ENCODE results near the gene BPNT1. TPM values are rescaled to one million over a fixed set of nuclear protein-coding genes. Genes with fewer than 3 reads are reported as not detected.

BPNT1 gene, protein sequence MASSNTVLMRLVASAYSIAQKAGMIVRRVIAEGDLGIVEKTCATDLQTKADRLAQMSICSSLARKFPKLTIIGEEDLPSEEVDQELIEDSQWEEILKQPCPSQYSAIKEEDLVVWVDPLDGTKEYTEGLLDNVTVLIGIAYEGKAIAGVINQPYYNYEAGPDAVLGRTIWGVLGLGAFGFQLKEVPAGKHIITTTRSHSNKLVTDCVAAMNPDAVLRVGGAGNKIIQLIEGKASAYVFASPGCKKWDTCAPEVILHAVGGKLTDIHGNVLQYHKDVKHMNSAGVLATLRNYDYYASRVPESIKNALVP
- total RNA-seq, result 10 to 100 TPM; 13.6 to 26.1 (median 16.8) TPM
- long read RNA-seq, partial matches to known transcripts, result 0 of 1 reads
- long read RNA-seq, other reads (novel, unspliced or antisense), result 0 of 1 reads

DNA sequence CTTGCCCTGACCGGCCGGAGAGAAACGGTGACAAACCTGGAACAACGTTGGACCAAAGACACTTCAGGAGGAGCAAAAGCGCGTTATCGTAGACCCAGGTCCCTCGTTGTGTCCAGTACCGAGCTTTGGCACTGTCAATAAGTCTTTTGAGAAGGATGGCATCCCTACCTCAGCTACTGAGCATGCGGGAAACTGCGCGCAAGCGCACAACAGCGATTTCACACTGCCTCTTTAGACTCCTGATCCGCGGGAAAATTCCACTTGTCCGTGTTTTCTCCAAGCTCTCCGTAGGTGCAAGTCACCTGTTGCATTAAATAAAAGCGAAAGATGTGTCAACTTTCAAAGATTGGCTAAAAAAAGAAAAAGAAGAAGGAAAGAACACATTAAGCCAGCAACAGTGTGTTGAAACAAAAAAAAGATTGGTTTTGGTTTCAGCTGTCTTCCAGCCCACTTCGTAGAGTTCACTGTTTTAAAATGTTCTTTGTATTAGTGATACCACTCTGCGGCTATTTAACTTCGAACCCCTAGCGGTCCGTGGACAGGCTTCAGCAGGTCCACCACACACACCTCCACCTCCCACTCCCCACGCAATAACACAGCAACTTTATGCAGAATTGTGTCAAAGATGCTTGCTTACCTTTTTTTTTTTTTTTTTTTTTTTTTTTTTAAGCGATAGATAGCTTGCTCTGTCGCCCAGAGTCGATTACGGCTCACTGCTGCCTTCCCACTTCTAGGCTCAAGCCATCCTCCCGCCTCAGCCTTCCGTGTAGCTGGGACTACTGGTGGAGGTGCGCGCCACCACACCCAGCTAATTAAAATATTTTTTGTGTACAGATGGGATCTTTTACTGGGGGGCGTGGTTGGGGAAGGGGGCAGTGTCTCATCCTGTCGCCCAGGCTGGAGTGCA is at the start of gene BPNT1:
TSS of gene BPNT1 (minus strand) at position 139 of the 907 bp plus-strand sequence. CDS start 9,942 bp downstream, outside the sequence.
- ATAC-seq (peak; percentile 84 to 90 (median 86)), DNase-seq (peak; percentile 92 to 97 (median 95))
- TF ChIP-seq, protein P1, sequence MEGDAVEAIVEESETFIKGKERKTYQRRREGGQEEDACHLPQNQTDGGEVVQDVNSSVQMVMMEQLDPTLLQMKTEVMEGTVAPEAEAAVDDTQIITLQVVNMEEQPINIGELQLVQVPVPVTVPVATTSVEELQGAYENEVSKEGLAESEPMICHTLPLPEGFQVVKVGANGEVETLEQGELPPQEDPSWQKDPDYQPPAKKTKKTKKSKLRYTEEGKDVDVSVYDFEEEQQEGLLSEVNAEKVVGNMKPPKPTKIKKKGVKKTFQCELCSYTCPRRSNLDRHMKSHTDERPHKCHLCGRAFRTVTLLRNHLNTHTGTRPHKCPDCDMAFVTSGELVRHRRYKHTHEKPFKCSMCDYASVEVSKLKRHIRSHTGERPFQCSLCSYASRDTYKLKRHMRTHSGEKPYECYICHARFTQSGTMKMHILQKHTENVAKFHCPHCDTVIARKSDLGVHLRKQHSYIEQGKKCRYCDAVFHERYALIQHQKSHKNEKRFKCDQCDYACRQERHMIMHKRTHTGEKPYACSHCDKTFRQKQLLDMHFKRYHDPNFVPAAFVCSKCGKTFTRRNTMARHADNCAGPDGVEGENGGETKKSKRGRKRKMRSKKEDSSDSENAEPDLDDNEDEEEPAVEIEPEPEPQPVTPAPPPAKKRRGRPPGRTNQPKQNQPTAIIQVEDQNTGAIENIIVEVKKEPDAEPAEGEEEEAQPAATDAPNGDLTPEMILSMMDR (IDR thresholded peaks at IDR 0.05), result peak in 1 of 4 donors; percentile 25
- TF ChIP-seq POLR2A (IDR thresholded peaks at IDR 0.05), result peak; percentile 80
- Histone ChIP-seq H3K36me3 (no peaks in the 10 kb centered on the region), H3K27ac (peak within 1 kb of the TSS; percentile 25 to 65 (median 45)), H3K4me3 (peak within 1 kb of the TSS; percentile 39 to 67 (median 53)), H3K27me3 (no peaks in the 10 kb centered on the region), H3K4me1 (peaks cover 0 to 14% (median 7%) of the 10 kb centered on the region in 4 donors), H3K9me3 (no peaks in the 10 kb centered on the region)
- intact Hi-C loops (cut with DNase I), result no loop called here
- 2% methylated on average over 33 of the region's 35 CpGs for WGBS (ENCODE audit: insufficient coverage, low coverage, low lambda C conversion rate, missing lambda C conversion rate)

DNA sequence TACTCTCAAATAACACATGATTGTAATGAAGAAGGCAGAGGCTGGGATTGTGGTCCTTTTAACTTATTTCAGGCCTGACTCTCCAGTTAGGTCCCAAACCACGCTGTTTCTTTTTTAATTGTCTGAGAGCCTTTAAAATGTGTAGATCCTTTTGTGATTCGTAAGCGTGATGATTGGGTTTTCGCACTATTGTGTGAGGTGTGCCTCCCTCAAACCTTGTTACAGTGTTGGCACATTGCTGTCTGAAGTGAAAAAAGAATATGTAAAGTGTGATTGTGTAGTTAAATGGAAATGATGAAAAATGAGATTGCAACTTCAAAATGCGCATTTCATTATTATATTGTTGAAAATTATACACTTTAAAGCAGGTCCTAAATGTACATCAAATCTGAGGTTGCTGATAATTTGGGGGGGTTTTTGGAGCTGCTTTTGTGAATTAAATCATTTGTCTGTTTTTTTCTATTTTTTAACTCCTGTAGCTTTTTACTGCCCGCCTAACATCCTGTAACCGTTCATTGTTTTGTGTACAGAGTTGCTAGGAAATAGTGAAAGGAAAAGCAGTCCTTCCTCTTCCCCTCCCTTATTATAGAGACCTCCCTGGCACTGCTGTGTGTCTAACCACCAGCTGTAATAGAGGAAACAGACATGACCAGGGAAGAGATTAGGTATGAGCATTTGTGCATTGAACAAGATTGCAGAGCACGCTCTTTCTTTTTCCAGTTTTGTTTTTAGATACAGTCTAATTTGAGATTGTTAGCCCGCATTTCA is 47.6 kb upstream of the BPNT1 start:
- TF ChIP-seq POLR2A (IDR thresholded peaks at IDR 0.05), result no peak
- TF ChIP-seq, protein P1 (IDR thresholded peaks at IDR 0.05), result no peak
- peak; percentile 76 to 87 (median 82) for ATAC-seq
- Histone ChIP-seq H3K27me3 (no peaks in the 10 kb centered on the region), H3K9me3 (no peaks in the 10 kb centered on the region), H3K36me3 (peaks cover 0 to 63% (median 14%) of the 10 kb centered on the region in 4 donors), H3K4me1 (no peaks in the 10 kb centered on the region), H3K27ac (peak overlapping the region in 1 of 3 donors; percentile 16), H3K4me3 (no peak overlapping the region)
- whole genome bisulfite sequencing (ENCODE audit: insufficient coverage, low coverage, low lambda C conversion rate, missing lambda C conversion rate), result 74% methylated on average over 9 of the region's 9 CpGs
- intact Hi-C loops (cut with DNase I), result no loop called here
- DNase-seq, result no peak

DNA sequence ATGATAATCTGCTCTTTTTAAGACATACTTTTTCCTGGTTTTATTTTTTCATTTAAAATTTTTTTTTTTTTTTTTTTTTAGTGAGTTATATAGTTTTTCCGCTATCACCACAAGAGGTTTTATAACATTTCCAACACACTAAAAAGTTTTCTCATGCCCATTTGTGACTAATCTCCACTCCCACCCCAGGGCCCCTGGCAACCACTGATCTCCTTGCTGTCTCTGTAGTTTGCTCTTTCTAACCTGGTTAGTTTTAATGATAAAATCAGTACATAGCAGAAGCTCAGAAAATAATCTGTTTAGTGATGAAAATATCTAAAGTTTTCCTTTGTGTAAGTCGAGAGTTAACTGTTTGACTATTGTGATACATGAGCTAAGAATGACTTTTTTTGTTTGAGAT is 46.2 kb upstream of the BPNT1 start:
- WGBS (ENCODE audit: insufficient coverage, low coverage, low lambda C conversion rate, missing lambda C conversion rate), result 94% methylated on average over 2 of the region's 2 CpGs
- H3K4me3 ChIP-seq, result no peak overlapping the region
- H3K4me1 ChIP-seq, result no peaks in the 10 kb centered on the region
- no peak for TF ChIP-seq POLR2A (IDR thresholded peaks at IDR 0.05)
- no peaks in the 10 kb centered on the region for H3K27me3 ChIP-seq
- no peaks in the 10 kb centered on the region for H3K9me3 ChIP-seq
- ATAC-seq (no peak), DNase-seq (no peak)
- H3K27ac ChIP-seq, result no peak overlapping the region
- intact Hi-C loops (cut with DNase I), result no loop called here
- peaks cover 0 to 57% (median 14%) of the 10 kb centered on the region in 4 donors for H3K36me3 ChIP-seq

DNA sequence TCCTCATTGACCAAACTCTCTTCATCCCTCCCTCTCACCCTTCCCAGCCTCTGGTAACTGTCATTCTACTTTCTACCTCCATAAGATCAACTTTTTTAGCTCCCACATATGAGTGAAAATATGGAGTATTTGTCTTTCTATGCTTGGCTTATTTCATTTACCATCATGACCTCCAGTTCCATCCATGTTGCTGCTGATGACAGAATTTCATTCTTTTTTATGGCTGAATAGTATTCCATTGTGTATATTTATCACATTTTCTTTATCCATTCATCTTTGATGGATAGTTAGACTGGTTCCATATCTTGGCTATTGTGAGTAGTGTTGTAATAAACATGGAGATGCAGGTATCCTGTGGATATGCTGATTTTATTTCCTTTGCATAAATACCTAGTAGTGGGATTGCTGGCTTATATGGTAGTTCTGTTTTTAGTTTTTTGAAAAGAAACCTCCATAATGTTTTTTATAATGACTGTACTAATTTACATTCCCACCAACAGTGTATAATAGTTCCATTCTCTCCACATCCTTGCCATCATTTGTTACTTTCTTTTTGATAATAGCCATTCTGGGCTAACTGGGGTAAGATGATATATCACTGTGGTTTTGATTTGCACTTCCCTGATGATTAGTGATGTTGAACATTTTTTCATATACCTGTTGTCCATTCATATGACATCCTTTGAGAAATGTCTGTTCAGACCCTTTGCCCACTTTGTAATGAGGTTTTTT is 40.1 kb upstream of the BPNT1 start:
- Histone ChIP-seq H3K36me3 (peaks cover 0 to 23% (median 10%) of the 10 kb centered on the region in 4 donors), H3K4me3 (no peak overlapping the region), H3K27me3 (no peaks in the 10 kb centered on the region), H3K9me3 (no peaks in the 10 kb centered on the region), H3K4me1 (no peaks in the 10 kb centered on the region), H3K27ac (no peak overlapping the region)
- TF ChIP-seq, protein P1 (IDR thresholded peaks at IDR 0.05), result no peak
- no peak for TF ChIP-seq POLR2A (IDR thresholded peaks at IDR 0.05)
- DNase-seq (no peak), ATAC-seq (no peak)
- intact Hi-C loops (cut with DNase I), result no loop called here
